Suprapubic skin (tissue), 4 donors: Measurements from ENCODE around the gene MUC2. TPM values are rescaled to one million over a fixed set of nuclear protein-coding genes. Genes with fewer than 3 reads are reported as not detected.
A peak's percentile ranks its signal among the peaks of the same experiment; 100 is the strongest.

Experiments
- DNase-seq, 2 donors: peaks; one replicate each; pipeline ENCODE4 v3.0.0-alpha.2; 2019; ENCODE audit warnings: low spot score in 2 of 2
- H3K27ac ChIP-seq: fragments of 200-600 bp; sonication (generic); one replicate; pipeline ENCODE4 v1.5.1; 2019
- H3K27me3 ChIP-seq: fragments of 200-600 bp; sonication (generic); one replicate; pipeline ENCODE4 v1.5.1; 2019
- H3K36me3 ChIP-seq: fragments of 200-600 bp; sonication (generic); one replicate; pipeline ENCODE4 v1.5.1; 2019
- H3K4me1 ChIP-seq: fragments of 200-600 bp; sonication (generic); one replicate; pipeline ENCODE4 v1.5.1; 2019
- H3K4me3 ChIP-seq: fragments of 200-600 bp; sonication (generic); one replicate; pipeline ENCODE4 v1.5.1; 2019; ENCODE audit warnings: mild to moderate bottlenecking
- H3K9me3 ChIP-seq: fragments of 200-600 bp; sonication (generic); one replicate; pipeline ENCODE4 v1.5.1; 2019
- EP300 ChIP-seq: sonication (generic); formaldehyde crosslinking; IDR thresholded peaks from one replicate; pipeline ENCODE4 v1.6.1; 2017; ENCODE audit warnings: antibody characterized with exemption
- POLR2A ChIP-seq, 2 donors: fragments of 450-650 bp; IDR thresholded peaks; one replicate each; pipeline ENCODE4 v1.6.1; 2017; ENCODE audit warnings: antibody characterized with exemption in 2 of 2, mild to moderate bottlenecking in 2 of 2, moderate library complexity in 2 of 2
- POLR2AphosphoS5 ChIP-seq, 3 donors: sonication (generic); formaldehyde crosslinking; IDR thresholded peaks; one replicate each; pipeline ENCODE4 v1.6.1; 2017; ENCODE audit warnings: antibody characterized with exemption in 3 of 3
- WGBS: methylation state at CpG from one replicate; pipeline ENCODE4 v1.1.5; 2018; 5-methylcytosine and 5-hydroxymethylcytosine counted together
- total RNA-seq, 4 donors: library from RNA; depleted of rRNA; stranded (reverse); fragments of >200 nt; gene quantifications; one replicate each; pipeline ENCODE4 v1.1.0, GENCODE V29; 2016
- TF ChIP-seq, protein P1 (sequence below), 2 donors: fragments of 200-600 bp in 1 of 2; fragments of 450-650 bp in 1 of 2; sonication (generic) in 1 of 2; IDR thresholded peaks; one replicate each; pipeline ENCODE4 v1.5.1; 2016 to 2019; ENCODE audit warnings: antibody characterized with exemption in 2 of 2, mild to moderate bottlenecking in 1 of 2, moderate library complexity in 1 of 2

MUC2 gene
- total RNA-seq, 4 donors from 2014 or later: 0.05 to 0.17 (median 0.12) TPM

DNA sequence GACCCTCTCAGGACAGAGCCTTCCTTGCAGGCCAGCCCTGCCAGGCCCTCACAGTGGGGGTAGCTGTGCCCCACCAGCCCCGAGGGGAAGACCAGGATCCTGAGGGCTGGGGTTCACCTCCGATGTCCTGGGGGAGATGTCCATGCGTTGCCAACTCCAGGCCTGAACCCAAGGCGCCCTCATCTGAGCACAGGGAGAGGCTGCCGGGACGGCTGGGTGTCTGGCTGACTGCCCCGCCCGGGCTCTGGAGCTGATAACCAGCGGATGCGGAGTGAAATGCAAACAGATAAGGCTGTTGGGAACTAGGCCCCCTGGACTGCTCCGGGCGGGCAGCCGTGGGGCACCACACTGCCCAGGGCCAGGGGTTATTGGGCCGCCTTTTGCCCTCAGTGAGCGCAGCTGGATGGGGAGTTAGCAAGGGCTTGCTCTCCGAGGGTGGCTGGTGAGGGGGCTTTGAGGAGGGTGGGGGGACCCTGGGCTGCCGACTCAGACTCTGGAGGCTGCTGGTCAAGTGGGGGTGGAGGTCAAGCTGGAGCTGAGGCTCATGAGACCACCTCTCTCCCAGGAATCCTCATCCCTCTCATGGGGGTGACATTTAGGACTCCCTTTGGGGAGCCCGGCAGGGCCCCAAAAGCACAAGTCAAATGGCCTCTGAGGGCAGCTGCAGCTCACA lies 32.6 kb upstream of the MUC2 start:
- no peaks in the 10 kb centered on the region for H3K36me3 ChIP-seq
- H3K4me1 ChIP-seq: no peaks in the 10 kb centered on the region
- DNase-seq: peak in 1 of 2 donors; percentile 53
- peaks cover 41% of the 10 kb centered on the region for H3K27me3 ChIP-seq
- TF ChIP-seq, protein P1, sequence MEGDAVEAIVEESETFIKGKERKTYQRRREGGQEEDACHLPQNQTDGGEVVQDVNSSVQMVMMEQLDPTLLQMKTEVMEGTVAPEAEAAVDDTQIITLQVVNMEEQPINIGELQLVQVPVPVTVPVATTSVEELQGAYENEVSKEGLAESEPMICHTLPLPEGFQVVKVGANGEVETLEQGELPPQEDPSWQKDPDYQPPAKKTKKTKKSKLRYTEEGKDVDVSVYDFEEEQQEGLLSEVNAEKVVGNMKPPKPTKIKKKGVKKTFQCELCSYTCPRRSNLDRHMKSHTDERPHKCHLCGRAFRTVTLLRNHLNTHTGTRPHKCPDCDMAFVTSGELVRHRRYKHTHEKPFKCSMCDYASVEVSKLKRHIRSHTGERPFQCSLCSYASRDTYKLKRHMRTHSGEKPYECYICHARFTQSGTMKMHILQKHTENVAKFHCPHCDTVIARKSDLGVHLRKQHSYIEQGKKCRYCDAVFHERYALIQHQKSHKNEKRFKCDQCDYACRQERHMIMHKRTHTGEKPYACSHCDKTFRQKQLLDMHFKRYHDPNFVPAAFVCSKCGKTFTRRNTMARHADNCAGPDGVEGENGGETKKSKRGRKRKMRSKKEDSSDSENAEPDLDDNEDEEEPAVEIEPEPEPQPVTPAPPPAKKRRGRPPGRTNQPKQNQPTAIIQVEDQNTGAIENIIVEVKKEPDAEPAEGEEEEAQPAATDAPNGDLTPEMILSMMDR (IDR thresholded peaks at IDR 0.05): no peak
- TF ChIP-seq EP300: no peak
- no peak for TF ChIP-seq POLR2AphosphoS5 (IDR thresholded peaks at IDR 0.05)
- TF ChIP-seq POLR2A (IDR thresholded peaks at IDR 0.05): no peak
- WGBS: 100% methylated on average over 1 of the region's 18 CpGs
- no peak overlapping the region for H3K27ac ChIP-seq
- no peaks in the 10 kb centered on the region for H3K9me3 ChIP-seq
- H3K4me3 ChIP-seq: no peak overlapping the region

DNA sequence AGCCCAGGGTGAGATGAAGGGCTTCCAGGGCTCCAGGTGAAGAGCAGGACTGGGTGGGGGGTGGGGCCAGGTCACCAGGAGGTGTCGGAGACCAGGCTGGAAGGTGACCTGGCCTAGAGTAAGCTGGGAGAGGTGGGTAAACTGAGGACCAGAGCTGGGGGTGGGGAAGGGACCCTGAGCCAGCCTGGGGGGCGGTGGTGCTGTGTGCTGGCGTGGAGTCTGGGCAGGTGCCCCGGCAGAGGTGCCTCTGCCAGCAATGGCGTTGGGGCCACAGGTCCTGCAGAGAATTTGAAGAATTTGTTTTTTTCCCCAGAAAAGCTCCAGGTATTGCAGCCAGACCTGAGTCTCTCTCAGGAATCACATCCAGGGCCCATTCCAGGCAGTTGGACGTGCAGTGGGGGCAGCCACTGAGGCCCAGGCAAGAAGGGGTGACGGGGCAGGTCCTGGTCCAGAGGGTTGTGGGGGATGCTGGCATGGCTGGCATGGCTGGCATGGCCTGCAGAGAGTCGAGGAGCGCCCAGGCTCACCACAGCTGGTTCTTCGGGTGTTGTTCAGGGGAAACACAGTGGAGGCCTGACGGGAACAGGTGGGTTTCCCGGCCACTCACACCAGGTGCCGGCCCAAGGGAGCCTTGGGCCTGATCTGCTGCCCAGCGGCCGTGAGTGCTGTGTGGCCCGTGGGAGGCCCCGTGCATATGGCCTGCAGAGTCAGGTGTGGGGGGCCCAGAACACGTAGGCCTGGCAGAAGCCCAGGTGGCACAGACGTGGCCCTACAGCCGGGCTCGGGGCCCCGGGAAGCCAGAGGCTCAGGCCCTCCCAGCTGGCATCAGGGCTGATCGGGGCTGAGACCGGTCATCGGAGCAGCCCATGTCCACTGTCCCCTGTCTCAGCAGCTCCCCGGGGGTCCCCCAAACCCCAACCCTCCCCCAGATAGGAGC lies 31.8 kb upstream of the MUC2 start:
- Histone ChIP-seq H3K36me3 (no peaks in the 10 kb centered on the region), H3K4me3 (no peak overlapping the region), H3K27ac (no peak overlapping the region), H3K4me1 (no peaks in the 10 kb centered on the region), H3K27me3 (peaks cover 38% of the 10 kb centered on the region), H3K9me3 (no peaks in the 10 kb centered on the region)
- 90% methylated on average over 15 of the region's 26 CpGs for WGBS
- peak in 1 of 2 donors; percentile 50 for DNase-seq
- TF ChIP-seq EP300 (no peak), POLR2A (IDR thresholded peaks at IDR 0.05) (no peak), POLR2AphosphoS5 (IDR thresholded peaks at IDR 0.05) (no peak)
- TF ChIP-seq, protein P1 (IDR thresholded peaks at IDR 0.05): no peak

DNA sequence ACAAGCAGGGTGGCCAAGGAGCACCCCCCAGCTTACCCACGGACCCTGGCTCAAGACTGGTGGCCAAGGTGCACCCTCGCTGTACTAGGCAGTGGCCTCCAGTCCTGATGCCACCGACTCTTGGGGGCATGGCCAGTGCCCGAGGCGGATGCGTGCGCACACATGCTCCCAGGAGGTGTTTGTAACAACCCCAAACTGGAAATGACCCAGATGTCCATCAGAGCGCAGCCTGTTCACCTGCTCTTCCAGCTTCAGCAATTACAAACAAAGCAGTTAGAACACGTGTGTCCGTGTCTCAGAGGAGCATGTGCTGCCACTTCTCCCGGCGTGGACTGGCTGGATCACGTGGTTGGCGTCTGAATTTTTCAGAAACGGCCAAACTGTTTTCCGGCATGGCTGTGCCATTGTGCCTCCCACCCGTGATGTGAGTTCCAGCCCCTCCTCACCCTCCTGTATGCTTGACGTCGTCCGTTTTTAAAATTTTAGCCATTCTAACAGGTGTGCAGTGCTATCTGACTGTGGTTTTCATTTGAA lies 31.0 kb upstream of the MUC2 start:
- H3K9me3 ChIP-seq: no peaks in the 10 kb centered on the region
- peaks cover 39% of the 10 kb centered on the region for H3K27me3 ChIP-seq
- H3K27ac ChIP-seq: no peak overlapping the region
- H3K4me1 ChIP-seq: no peaks in the 10 kb centered on the region
- no peaks in the 10 kb centered on the region for H3K36me3 ChIP-seq
- no peak for DNase-seq
- 67% methylated on average over 13 of the region's 20 CpGs for WGBS
- no peak overlapping the region for H3K4me3 ChIP-seq
- no peak for TF ChIP-seq EP300
- TF ChIP-seq POLR2AphosphoS5 (IDR thresholded peaks at IDR 0.05): no peak
- TF ChIP-seq, protein P1 (IDR thresholded peaks at IDR 0.05): no peak
- no peak for TF ChIP-seq POLR2A (IDR thresholded peaks at IDR 0.05)

DNA sequence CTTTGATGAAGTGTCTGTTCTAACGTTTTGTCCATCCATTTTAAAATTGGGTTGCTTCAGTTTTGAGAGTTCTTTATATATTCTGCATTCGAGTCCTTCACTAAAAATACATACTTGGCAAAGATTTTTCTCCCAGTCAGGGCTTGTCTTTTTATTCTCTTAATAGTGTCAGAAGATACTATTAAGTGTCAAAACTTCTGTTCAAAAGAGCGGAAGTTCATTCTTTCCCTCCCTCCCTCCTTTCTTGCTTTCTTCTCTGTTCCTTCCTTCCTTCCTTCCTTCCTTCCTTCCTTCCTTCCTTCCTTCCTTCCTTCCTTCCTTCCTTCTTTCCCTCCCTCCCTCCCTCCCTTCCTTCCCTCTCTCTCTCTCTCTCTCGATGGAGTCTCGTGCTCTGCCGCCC lies 30.5 kb upstream of the MUC2 start:
- Histone ChIP-seq H3K4me3 (no peak overlapping the region), H3K36me3 (no peaks in the 10 kb centered on the region), H3K27ac (no peak overlapping the region), H3K27me3 (peaks cover 45% of the 10 kb centered on the region), H3K9me3 (no peaks in the 10 kb centered on the region), H3K4me1 (no peaks in the 10 kb centered on the region)
- no peak for DNase-seq
- 45% methylated on average over 6 of the region's 6 CpGs for WGBS
- TF ChIP-seq, protein P1 (IDR thresholded peaks at IDR 0.05): no peak
- TF ChIP-seq POLR2A (IDR thresholded peaks at IDR 0.05) (no peak), EP300 (no peak), POLR2AphosphoS5 (IDR thresholded peaks at IDR 0.05) (no peak)
